Measurements from ENCODE around the gene DENND2A. TPM values are rescaled to one million over a fixed set of nuclear protein-coding genes. Genes with fewer than 3 reads are reported as not detected.
"Not testable (repeated sequence)": the region's sequence is repeated elsewhere in the genome, so short reads cannot be mapped to it uniquely, and the experiment has no call there.

DENND2A gene
- total RNA-seq, 1 experiment from 2014 or later = 10.0 TPM

GRCh38 chr7:140625908-140626868 is 14.4 kb downstream of the DENND2A start:
- H3K4me1 Mint-ChIP-seq = peaks cover 27% of the 10 kb centered on the region
- peak; percentile 72 for DNase-seq (ENCODE audit: low spot score)
- ChIA-PET POLR2A (interaction anchor here (0.5 kb wide), 1 partner anchor 62 kb away, joined by 4 read pairs; no protein-coding TSS in a partner anchor), CTCF (interaction anchor here (0.5 to 2.7 kb wide), 6 partner anchors 10 to 108 kb away, joined by 3 to 12 read pairs (median 6); partner anchors contain the start of gene DENND2A)
- H3K36me3 Mint-ChIP-seq = no peaks in the 10 kb centered on the region
- peak; percentile 60; the same call in 1 of the 2 replicates for TF ChIP-seq TEAD1 (CRISPR knock-in tag; IDR thresholded peaks at IDR 0.05)
- no peak for TF ChIP-seq ZNF232 (CRISPR knock-in tag; IDR thresholded peaks at IDR 0.05)
- TF ChIP-seq ZNF423 (CRISPR knock-in tag; IDR thresholded peaks at IDR 0.05) = peak; percentile 72; the same call in 1 of the 2 replicates
- peak; percentile 58; the same call in 1 of the 2 replicates for TF ChIP-seq AR (CRISPR knock-in tag; IDR thresholded peaks at IDR 0.05)
- peak overlapping the region; percentile 96 for H3K27ac Mint-ChIP-seq
- H3K4me3 Mint-ChIP-seq = no peak overlapping the region
- H3K27me3 Mint-ChIP-seq (ENCODE audit: low read depth) = no peaks in the 10 kb centered on the region
- H3K9me3 Mint-ChIP-seq = no peaks in the 10 kb centered on the region
- ATAC-seq = peak; percentile 81

- not testable (repeated sequence) for H3K36me3 Mint-ChIP-seq; H3K4me3 Mint-ChIP-seq; H3K27me3 Mint-ChIP-seq (ENCODE audit: low read depth); ATAC-seq; H3K9me3 Mint-ChIP-seq; DNase-seq (ENCODE audit: low spot score); H3K27ac Mint-ChIP-seq
- CTCF ChIA-PET = interaction anchor here (0.5 to 2.7 kb wide), 5 partner anchors 16 to 107 kb away, joined by 3 to 12 read pairs (median 5); partner anchors contain the start of gene DENND2A
- H3K4me1 Mint-ChIP-seq = peaks cover 27% of the 10 kb centered on the region
- POLR2A ChIA-PET = interaction anchor here (0.7 kb wide), 1 partner anchor 39 kb away, joined by 4 read pairs; no protein-coding TSS in a partner anchor
These were observed 15.4 kb downstream of the DENND2A start for GRCh38 chr7:140625192-140625558.

GRCh38 chr7:140624392-140625191 is 16.0 kb downstream of the DENND2A start:
- DNase-seq (ENCODE audit: low spot score) = no peak
- Mint-ChIP-seq H3K4me1 (peaks cover 27% of the 10 kb centered on the region), H3K27me3 (ENCODE audit: low read depth) (no peaks in the 10 kb centered on the region), H3K36me3 (no peaks in the 10 kb centered on the region), H3K27ac (peak overlapping the region; percentile 87), H3K4me3 (no peak overlapping the region), H3K9me3 (no peaks in the 10 kb centered on the region)
- CTCF ChIA-PET = interaction anchor here (0.7 to 2.7 kb wide), 6 partner anchors 11 to 107 kb away, joined by 3 to 12 read pairs (median 4); partner anchors contain the start of gene DENND2A
- POLR2A ChIA-PET = interaction anchor here (0.7 kb wide), 2 partner anchors 39 to 157 kb away, joined by 3 to 4 read pairs; no protein-coding TSS in a partner anchor
- peak; percentile 54 for ATAC-seq
- TF ChIP-seq ZNF416 (CRISPR knock-in tag; IDR thresholded peaks at IDR 0.05) (no peak), ATF6 (CRISPR knock-in tag; IDR thresholded peaks at IDR 0.05) (no peak), GTF2I (CRISPR knock-in tag; conservative IDR thresholded peaks at IDR 0.05) (no peak), CBFB (CRISPR knock-in tag; IDR thresholded peaks at IDR 0.05; ENCODE audit: low read depth) (no peak), ZNF532 (CRISPR knock-in tag; IDR thresholded peaks at IDR 0.05; ENCODE audit: borderline replicate concordance) (no peak), E2F1 (CRISPR knock-in tag; IDR thresholded peaks at IDR 0.05) (no peak), IRF2 (CRISPR knock-in tag; IDR thresholded peaks at IDR 0.05; ENCODE audit: borderline replicate concordance, low read depth) (no peak), NR2C2 (CRISPR knock-in tag; IDR thresholded peaks at IDR 0.05) (no peak), NR3C1 (CRISPR knock-in tag; conservative IDR thresholded peaks at IDR 0.05; ENCODE audit: low read depth) (no peak), HMGA2 (CRISPR knock-in tag; IDR thresholded peaks at IDR 0.05) (no peak), AR (CRISPR knock-in tag; IDR thresholded peaks at IDR 0.05) (no peak)
